ENCODE data around the gene AAK1. TPM values are rescaled to one million over a fixed set of nuclear protein-coding genes. Genes with fewer than 3 reads are reported as not detected.

The AAK1 gene
- total RNA-seq, 1 donor from 2014 or later: 108 TPM

DNA sequence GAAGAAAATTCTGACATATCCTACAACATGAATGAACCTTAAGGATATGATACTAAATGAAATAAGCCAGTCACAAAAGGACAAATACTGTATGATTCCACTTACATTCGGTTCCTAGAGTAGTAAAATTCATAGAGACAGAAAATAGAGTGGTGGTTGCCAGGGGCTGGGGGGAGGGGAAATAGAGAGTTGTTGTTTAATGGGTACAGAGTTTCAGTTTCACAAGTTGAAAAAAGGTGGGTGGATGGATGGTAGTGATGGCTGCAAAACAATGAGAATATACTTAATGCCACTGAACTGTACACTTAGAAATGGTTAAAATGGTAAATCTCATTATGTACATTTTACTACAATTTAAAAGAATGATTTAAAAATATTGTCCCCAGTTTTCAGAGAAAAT, 153.1 kb downstream of the AAK1 start:
- Mint-ChIP-seq H3K27me3 (ENCODE audit: low read depth, unreplicated experiment) (no peaks in the 10 kb centered on the region), H3K4me1 (ENCODE audit: low read depth, unreplicated experiment) (no peaks in the 10 kb centered on the region), H3K36me3 (ENCODE audit: low read depth, unreplicated experiment) (peaks cover 29% of the 10 kb centered on the region), H3K9me3 (ENCODE audit: unreplicated experiment) (no peaks in the 10 kb centered on the region), H3K27ac (ENCODE audit: unreplicated experiment) (no peak overlapping the region), H3K4me3 (ENCODE audit: unreplicated experiment) (no peak overlapping the region)
- Histone ChIP-seq H3K4me1 (ENCODE audit: insufficient read depth, low read length) (no peaks in the 10 kb centered on the region), H3K4me2 (ENCODE audit: low read length) (no peak overlapping the region), H3K79me2 (ENCODE audit: insufficient read depth, low read length) (no peaks in the 10 kb centered on the region), H3K9ac (ENCODE audit: low read length) (no peak overlapping the region), H4K20me1 (ENCODE audit: insufficient read depth, low read length) (no peaks in the 10 kb centered on the region), H3K4me3 (ENCODE audit: insufficient read depth, low read depth, low read length) (no peak overlapping the region), H3K27me3 (ENCODE audit: insufficient read depth, low read length) (no peaks in the 10 kb centered on the region), H3K9me3 (ENCODE audit: insufficient read depth, low read depth, low read length) (no peaks in the 10 kb centered on the region), H2AFZ (ENCODE audit: low read depth, low read length) (no peak overlapping the region), H3K27ac (ENCODE audit: low read depth, low read length) (no peak overlapping the region), H3K36me3 (ENCODE audit: insufficient read depth, low read length) (peaks cover 14% of the 10 kb centered on the region)
- no peak for TF ChIP-seq CTCF (IDR thresholded peaks at IDR 0.05; ENCODE audit: insufficient read depth, low read depth, low read length)
- no peak for TF ChIP-seq EZH2 (IDR thresholded peaks at IDR 0.05; ENCODE audit: insufficient read depth, low read length)
- FAIRE-seq (no peak), DNase-seq (ENCODE audit: low read depth) (no peak)

DNA sequence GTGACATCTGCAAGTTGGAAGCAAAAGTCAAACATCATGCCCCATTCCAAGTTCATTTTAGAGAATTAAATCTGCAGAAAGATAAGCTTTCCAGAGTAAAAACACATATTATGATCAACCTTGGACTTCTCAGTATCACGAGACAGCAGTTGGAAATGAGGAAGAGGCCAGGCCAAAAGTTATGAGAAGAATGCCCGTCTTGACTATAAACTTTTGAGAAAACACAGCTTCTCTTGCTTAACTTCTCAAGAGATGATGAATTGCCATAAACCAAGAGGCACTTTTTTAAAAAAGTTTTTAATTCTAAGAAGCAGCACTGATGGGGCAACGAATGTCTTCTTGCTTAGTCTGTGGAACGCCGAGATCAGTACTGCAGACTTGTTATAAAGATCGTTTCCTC, 153.7 kb downstream of the AAK1 start:
- H3K79me2 ChIP-seq (ENCODE audit: insufficient read depth, low read length): no peaks in the 10 kb centered on the region
- H3K4me2 ChIP-seq (ENCODE audit: low read length): no peak overlapping the region
- no peak for DNase-seq (ENCODE audit: low read depth)
- Mint-ChIP-seq H3K4me1 (ENCODE audit: low read depth, unreplicated experiment) (peaks cover 4% of the 10 kb centered on the region), H3K9me3 (ENCODE audit: unreplicated experiment) (no peaks in the 10 kb centered on the region), H3K4me3 (ENCODE audit: unreplicated experiment) (no peak overlapping the region), H3K36me3 (ENCODE audit: low read depth, unreplicated experiment) (peaks cover 33% of the 10 kb centered on the region), H3K27me3 (ENCODE audit: low read depth, unreplicated experiment) (no peaks in the 10 kb centered on the region), H3K27ac (ENCODE audit: unreplicated experiment) (no peak overlapping the region)
- no peak overlapping the region for H3K27ac ChIP-seq (ENCODE audit: low read depth, low read length)
- no peaks in the 10 kb centered on the region for H3K4me1 ChIP-seq (ENCODE audit: insufficient read depth, low read length)
- H3K27me3 ChIP-seq (ENCODE audit: insufficient read depth, low read length): no peaks in the 10 kb centered on the region
- no peak overlapping the region for H3K9ac ChIP-seq (ENCODE audit: low read length)
- no peaks in the 10 kb centered on the region for H3K9me3 ChIP-seq (ENCODE audit: insufficient read depth, low read depth, low read length)
- no peak for TF ChIP-seq EZH2 (IDR thresholded peaks at IDR 0.05; ENCODE audit: insufficient read depth, low read length)
- no peak for TF ChIP-seq CTCF (IDR thresholded peaks at IDR 0.05; ENCODE audit: insufficient read depth, low read depth, low read length)
- H3K4me3 ChIP-seq (ENCODE audit: insufficient read depth, low read depth, low read length): no peak overlapping the region
- H2AFZ ChIP-seq (ENCODE audit: low read depth, low read length): no peak overlapping the region
- no peak for FAIRE-seq
- peaks cover 16% of the 10 kb centered on the region for H3K36me3 ChIP-seq (ENCODE audit: insufficient read depth, low read length)
- no peaks in the 10 kb centered on the region for H4K20me1 ChIP-seq (ENCODE audit: insufficient read depth, low read length)

DNA sequence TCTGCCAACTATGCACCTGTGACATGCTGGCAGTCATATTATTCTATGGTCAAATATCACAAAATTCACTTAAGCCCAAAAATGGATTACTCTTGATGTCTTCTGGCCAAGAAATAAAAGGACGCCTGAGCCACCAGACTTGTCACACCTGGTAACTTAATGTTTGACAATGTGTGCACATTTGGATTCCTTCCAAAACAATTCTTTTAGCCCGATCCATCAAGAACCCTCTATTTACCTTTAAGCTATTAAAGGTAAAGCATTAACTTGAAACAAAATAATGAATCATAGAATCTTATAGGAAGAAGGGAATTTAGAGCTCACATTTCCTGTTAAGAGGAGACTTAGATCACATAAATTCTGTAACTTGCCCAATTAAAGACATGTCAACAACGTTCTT, 159.8 kb downstream of the AAK1 start:
- no peaks in the 10 kb centered on the region for H3K27me3 ChIP-seq (ENCODE audit: insufficient read depth, low read length)
- H3K9ac ChIP-seq (ENCODE audit: low read length): no peak overlapping the region
- no peaks in the 10 kb centered on the region for H3K9me3 ChIP-seq (ENCODE audit: insufficient read depth, low read depth, low read length)
- Mint-ChIP-seq H3K9me3 (ENCODE audit: unreplicated experiment) (no peaks in the 10 kb centered on the region), H3K4me3 (ENCODE audit: unreplicated experiment) (no peak overlapping the region), H3K27me3 (ENCODE audit: low read depth, unreplicated experiment) (no peaks in the 10 kb centered on the region), H3K4me1 (ENCODE audit: low read depth, unreplicated experiment) (peaks cover 15% of the 10 kb centered on the region), H3K36me3 (ENCODE audit: low read depth, unreplicated experiment) (peaks cover 38% of the 10 kb centered on the region), H3K27ac (ENCODE audit: unreplicated experiment) (no peak overlapping the region)
- H3K27ac ChIP-seq (ENCODE audit: low read depth, low read length): no peak overlapping the region
- FAIRE-seq (no peak), DNase-seq (ENCODE audit: low read depth) (no peak)
- peaks cover 7% of the 10 kb centered on the region for H3K36me3 ChIP-seq (ENCODE audit: insufficient read depth, low read length)
- H4K20me1 ChIP-seq (ENCODE audit: insufficient read depth, low read length): no peaks in the 10 kb centered on the region
- no peak overlapping the region for H2AFZ ChIP-seq (ENCODE audit: low read depth, low read length)
- H3K79me2 ChIP-seq (ENCODE audit: insufficient read depth, low read length): no peaks in the 10 kb centered on the region
- TF ChIP-seq EZH2 (IDR thresholded peaks at IDR 0.05; ENCODE audit: insufficient read depth, low read length) (no peak), CTCF (IDR thresholded peaks at IDR 0.05; ENCODE audit: insufficient read depth, low read depth, low read length) (no peak)
- H3K4me3 ChIP-seq (ENCODE audit: insufficient read depth, low read depth, low read length): no peak overlapping the region
- no peak overlapping the region for H3K4me2 ChIP-seq (ENCODE audit: low read length)
- no peaks in the 10 kb centered on the region for H3K4me1 ChIP-seq (ENCODE audit: insufficient read depth, low read length)

Data from astrocyte (in vitro differentiated cells and primary cell).